ENCODE measurements around the gene GDAP1L1.
"Not testable (repeated sequence)": the region's sequence is repeated elsewhere in the genome, so short reads cannot be mapped to it uniquely, and the experiment has no call there.

Gene GDAP1L1

DNA sequence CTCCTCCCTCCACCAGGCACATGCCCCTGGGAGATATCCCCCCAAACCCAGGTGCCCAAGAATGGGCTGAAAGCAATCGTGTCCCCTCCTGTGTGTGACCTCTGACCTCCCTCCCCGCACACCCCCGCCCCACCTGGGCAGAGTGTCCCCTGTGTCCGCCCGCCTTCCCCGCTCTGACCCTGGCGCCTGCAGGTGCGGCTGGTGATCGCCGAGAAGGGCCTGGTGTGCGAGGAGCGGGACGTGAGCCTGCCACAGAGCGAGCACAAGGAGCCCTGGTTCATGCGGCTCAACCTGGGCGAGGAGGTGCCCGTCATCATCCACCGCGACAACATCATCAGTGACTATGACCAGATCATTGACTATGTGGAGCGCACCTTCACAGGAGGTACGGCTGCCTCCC lies 9.9 kb downstream of the GDAP1L1 start:
- no peak for DNase-seq

GRCh38 chr20:44258226-44258890 lies 11.2 kb downstream of the GDAP1L1 start:
- no peak for DNase-seq

GRCh38 chr20:44264287-44264686 lies 17.2 kb downstream of the GDAP1L1 start:
- DNase-seq = no peak

- DNase-seq = no peak
These were observed 21.7 kb downstream of the GDAP1L1 start for GRCh38 chr20:44268802-44269201.

DNA sequence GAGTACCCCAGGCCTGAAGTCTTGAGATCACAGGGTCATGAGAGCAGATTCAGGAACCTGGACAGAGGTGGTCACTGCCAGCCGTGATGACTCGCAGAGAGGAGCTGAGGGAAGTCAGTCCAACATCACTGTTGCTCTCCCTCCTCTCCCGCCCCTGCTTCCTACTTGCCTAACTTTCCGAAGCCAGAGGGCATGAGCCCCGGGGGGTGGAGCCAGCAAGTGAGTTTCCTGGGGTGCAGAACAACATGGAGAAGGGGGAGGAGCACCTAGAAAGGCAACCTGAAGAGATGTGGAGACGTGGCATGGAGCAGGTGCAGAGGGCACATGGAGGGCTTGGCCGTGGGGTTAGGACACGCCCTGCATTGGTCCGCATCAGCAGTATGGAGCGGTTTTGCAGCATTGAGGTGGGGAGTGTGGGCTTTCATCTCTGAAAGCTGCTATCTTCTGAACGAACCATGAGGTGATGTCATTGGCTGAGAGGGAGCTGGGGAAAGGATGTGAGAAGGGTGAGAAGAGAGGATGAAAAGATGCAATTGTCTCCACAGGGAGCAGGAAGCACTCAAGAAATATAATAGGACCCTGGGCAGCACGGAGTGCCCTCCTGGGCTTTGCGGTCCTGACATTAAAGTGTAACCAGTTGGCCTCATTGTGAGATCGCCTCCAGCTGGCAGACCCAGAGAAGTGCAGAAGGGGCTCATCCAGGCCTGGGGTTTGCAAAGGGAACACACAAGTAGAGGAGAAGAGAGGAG lies 25.0 kb downstream of the GDAP1L1 start:
- DNase-seq = peak in 1 of 2 donors; percentile 1

DNA sequence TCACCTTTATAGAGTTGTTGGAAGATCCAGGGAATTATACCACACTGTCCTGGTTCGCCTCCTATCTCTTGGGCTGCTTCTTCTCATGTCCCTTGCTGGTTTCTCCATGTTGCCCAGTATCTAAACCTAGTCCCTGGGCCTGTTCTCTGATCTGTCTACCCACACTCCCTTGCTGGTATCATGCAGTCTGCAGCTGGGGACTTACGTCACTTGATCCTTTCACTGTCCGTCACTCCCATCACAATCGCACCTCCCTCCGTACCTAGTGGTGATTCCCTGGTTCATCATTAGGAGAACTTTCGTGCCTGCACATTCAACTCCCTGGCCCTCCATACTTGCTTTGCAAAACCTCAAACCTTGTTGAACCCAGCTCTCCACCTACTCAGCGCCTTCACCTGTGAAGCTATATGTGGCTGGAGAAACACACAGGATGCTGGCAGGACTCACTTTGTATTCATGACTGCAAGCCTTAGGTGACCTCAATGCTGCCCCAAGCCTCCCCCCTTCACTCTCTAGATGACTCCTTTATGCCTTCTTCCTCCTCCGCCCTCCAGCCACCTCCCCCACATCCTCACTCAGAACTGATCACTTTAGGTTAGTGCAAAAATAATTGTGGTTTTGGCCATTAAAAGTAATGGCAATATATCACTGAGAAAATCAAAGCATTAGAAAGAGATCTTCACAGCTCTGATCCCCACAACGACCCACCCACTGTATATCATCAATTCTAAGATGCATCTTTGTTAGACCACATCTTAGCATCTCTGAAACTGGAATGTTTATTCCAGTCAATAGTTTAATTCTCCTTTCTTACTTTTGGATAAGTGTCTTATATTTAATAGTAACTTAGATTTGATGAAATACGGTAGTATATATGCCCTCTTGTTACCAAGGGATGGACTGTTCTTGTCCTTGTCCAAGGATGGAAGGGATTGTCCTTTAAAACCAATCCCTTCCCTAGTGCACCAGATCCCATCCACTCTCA lies 26.4 kb downstream of the GDAP1L1 start:
- no peak for DNase-seq

- DNase-seq = no peak
These were observed 27.4 kb downstream of the GDAP1L1 start for GRCh38 chr20:44274303-44275017.

DNA sequence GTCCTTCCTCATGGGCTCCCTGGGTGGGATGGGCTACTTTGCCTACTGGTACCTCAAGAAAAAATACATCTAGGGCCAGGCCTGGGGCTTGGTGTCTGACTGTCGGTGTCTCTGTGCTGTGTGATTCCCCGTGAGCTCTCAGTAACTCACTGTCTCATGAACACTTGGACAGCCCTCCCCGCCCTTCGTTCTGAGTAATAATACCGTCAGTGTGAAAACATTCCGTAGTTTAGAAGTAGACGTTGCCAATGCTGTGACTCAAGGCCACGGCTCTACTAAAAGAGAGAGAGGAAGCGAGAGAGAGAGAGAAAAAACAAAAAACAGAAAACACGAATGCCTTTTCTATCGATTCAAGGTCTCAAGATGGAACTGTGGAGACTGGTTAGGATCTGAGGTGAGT lies 32.1 kb downstream of the GDAP1L1 start:
- no peak for DNase-seq

- DNase-seq = no peak
These were observed 33.3 kb downstream of the GDAP1L1 start for GRCh38 chr20:44280387-44280786.

- no peak for DNase-seq
These were observed 35.1 kb downstream of the GDAP1L1 start for GRCh38 chr20:44282192-44282591.

DNA sequence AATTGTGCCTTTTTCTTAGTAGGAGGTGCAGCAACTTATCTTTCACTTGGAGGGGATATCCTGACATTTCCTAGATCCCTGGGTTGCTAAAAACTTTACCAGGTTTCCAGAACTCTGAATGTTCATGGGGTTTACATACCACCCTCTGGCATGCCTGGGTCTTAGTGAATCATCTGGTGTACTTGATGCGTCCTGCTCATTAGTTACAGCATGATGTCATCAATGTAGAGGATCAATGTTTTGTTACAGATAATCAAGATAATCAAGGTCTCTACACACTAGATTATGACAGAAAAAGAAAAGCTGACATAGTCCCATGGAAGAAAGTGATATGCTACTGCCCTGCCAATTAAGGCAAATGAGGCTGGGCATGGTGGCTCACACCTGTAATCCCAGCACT lies 36.9 kb downstream of the GDAP1L1 start:
- no peak for DNase-seq

GRCh38 chr20:44287272-44288097 lies 40.4 kb downstream of the GDAP1L1 start:
- no peak for DNase-seq

DNA sequence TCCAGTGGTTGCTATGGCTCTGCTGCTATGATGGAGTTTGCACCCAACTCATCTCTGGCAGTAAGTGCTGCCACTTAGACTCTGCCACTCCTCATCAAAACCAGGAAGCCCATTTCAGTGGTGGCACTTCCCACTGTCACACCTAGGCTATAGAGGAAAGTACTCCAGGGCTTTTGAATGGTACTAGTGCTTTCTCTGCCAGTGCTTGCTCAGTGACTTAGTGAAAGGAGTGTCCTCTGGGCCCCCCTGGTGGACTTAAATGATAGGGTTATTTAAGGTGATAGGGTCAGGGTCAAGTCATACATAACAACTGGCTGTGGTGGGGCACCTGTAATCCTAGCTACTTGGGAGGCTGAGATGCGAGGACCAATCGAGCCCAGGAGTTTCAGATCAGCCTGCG lies 41.1 kb downstream of the GDAP1L1 start:
- DNase-seq = no peak

DNA sequence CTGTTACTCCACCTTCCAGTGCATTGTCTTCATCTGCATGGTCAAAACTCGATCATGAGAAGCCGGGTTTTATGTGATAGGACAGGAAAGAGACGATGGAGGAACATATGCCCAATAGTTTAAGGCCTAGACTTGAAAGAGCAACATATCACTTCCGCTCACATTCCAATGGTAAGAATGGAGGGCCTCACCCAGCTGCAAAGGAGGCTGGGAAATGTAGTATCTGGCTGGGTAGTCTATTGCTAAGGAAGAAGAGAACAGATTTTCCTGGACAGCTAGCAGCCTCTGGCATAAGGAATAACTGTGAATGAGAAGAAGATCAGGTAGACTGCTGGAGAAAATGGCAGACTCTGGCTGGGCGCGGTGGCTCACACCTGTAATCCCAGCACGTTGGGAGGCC lies 44.6 kb downstream of the GDAP1L1 start:
- no peak for DNase-seq

- no peak for DNase-seq
These were observed 48.9 kb downstream of the GDAP1L1 start for GRCh38 chr20:44296011-44296410.

- DNase-seq = no peak
These were observed 50.6 kb downstream of the GDAP1L1 start for GRCh38 chr20:44297721-44298120.

DNA sequence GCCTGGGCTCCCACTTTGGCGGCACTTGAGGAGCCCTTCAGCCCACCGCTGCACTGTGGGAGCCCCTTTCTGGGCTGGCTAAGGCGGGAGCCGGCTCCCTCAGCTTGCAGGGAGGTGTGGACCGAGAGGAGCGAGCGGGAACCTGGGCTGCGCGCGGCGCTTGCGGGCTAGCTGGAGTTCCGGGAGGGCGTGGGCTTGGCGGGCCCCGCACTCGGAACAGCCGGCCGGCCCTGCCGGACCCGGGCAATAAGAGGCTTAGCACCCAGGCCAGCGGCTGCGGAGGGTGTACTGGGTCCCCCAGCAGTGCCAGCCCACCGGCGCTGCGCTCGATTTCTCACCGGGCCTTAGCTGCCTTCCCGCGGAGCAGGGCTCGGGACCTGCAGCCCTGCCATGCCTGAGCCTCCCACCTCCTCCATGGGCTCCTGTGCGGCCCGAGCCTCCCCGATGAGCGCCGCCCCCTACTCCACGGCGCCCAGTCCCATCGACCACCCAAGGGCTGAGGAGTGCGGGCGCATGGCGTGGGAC lies 52.0 kb downstream of the GDAP1L1 start:
- not testable (repeated sequence) for DNase-seq

DNA sequence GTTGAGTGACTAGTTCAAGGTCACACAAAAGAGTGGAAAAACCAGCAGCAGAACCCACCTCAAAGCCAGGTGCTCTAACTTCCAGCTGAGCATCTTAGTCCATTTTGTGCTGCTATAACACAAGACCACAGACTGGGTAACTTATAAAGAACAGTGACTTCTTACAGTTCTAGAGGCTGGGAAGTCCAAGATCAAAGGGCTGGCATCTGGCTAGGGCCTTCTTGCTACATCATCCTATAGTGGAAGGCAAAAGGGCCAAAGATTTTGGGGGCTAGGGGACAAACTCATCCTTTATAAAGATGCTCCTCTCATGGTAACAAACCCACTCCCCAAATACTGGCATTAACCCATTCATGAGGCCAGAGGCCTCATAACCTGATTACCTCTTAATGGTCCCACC lies 54.2 kb downstream of the GDAP1L1 start:
- DNase-seq = no peak

GRCh38 chr20:44302026-44302669 lies 55.0 kb downstream of the GDAP1L1 start:
- no peak for DNase-seq

DNA sequence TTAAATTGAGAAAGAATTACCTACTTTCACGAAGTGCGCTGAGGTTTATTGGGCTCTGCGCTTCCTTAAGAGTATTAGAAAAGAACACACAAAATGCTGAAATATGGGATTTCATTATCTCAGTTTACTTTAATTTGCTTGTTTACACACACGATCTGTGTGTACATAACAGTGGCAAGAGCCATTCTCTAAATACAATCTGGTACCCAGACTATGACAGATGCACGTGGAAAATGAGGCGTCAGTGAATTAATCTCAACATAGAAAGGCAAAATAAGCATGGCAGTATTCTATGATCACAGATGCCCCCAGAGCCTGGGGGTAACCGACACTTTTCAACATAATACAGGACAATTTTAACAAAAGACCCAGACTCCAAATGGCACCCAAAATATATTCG lies 55.6 kb downstream of the GDAP1L1 start:
- DNase-seq = no peak

- no peak for DNase-seq
These were observed 57.3 kb downstream of the GDAP1L1 start for GRCh38 chr20:44304383-44304782.
